Stomach (tissue), 9 donors: ENCODE data around the gene SPOCD1. TPM values are rescaled to one million over a fixed set of nuclear protein-coding genes. Genes with fewer than 3 reads are reported as not detected.

Experiments
- DNase-seq, 2 donors: peaks; one replicate each; pipeline versions ENCODE4 v3.0.0 to v3.0.0-alpha.2; 2013 to 2019
- H3K27ac ChIP-seq, 5 donors: fragments of 200-600 bp in 4 of 5; sonication (generic) in 4 of 5; one replicate each; pipeline ENCODE4 v1.5.1; 2013 to 2019; ENCODE audit warnings: mild to moderate bottlenecking in 1 of 5, moderate library complexity in 1 of 5
- H3K27me3 ChIP-seq, 3 donors: fragments of 200-600 bp; sonication (generic); one replicate each; pipeline ENCODE4 v1.5.1; 2017 to 2019; ENCODE audit warnings: mixed run types in 1 of 3
- H3K36me3 ChIP-seq, 4 donors: fragments of 200-600 bp; sonication (generic); 1 replicate in 3 of 4; 2 replicates in 1 of 4; pipeline ENCODE4 v1.5.1; 2016 to 2019
- H3K4me1 ChIP-seq, 4 donors: fragments of 200-600 bp; sonication (generic); one replicate each; pipeline ENCODE4 v1.5.1; 2016 to 2019
- H3K4me3 ChIP-seq, 4 donors: fragments of 200-600 bp; sonication (generic) in 3 of 4; one replicate each; pipeline ENCODE4 v1.5.1; 2016 to 2019; ENCODE audit warnings: mild to moderate bottlenecking in 1 of 4
- H3K9me3 ChIP-seq, 4 donors: fragments of 200-600 bp; sonication (generic); one replicate each; pipeline ENCODE4 v1.5.1; 2016 to 2019
- EP300 ChIP-seq: sonication (generic); formaldehyde crosslinking; IDR thresholded peaks from one replicate; pipeline ENCODE4 v1.6.1; 2017; ENCODE audit warnings: antibody characterized with exemption
- POLR2A ChIP-seq, 4 donors: fragments of 450-650 bp; IDR thresholded peaks; one replicate each; pipeline ENCODE4 v1.6.1; 2016; ENCODE audit warnings: antibody characterized with exemption in 4 of 4, control low read depth in 2 of 4, mild to moderate bottlenecking in 1 of 4, moderate library complexity in 1 of 4
- POLR2AphosphoS5 ChIP-seq, 3 donors: sonication (generic); formaldehyde crosslinking; IDR thresholded peaks; one replicate each; pipeline ENCODE4 v1.6.1; 2016; ENCODE audit warnings: antibody characterized with exemption in 3 of 3
- WGBS, 5 donors: extraction: QIAGEN DNeasy Blood & Tissue Kit in 3 of 5; methylation state at CpG; one replicate each; pipeline versions ENCODE4 v1.1.5 to v1.1.7; 2013 to 2018; 5-methylcytosine and 5-hydroxymethylcytosine counted together
- intact Hi-C: fragments of 100-400 bp; cut with DNase I; formaldehyde crosslinking; loops from one replicate; pipeline ENCODE4 v1.15.1; 2023; ENCODE audit warnings: low total_unique reads
- polyA plus RNA-seq, 3 donors: library from polyadenylated mRNA; stranded (reverse); fragments of 200-250 nt; gene quantifications; one replicate each; pipeline ENCODE4 v1.2.3, GENCODE V29; 2013
- total RNA-seq, 5 donors: library from RNA; depleted of rRNA; stranded (reverse); fragments of >200 nt; gene quantifications; one replicate each; pipeline versions ENCODE4 v1.1.0 to v1.2.3, GENCODE V29; 2014 to 2016
- TF ChIP-seq, protein P1 (sequence below), 7 experiments: fragments of 450-650 bp in 4 of 7; fragments of 200-600 bp in 3 of 7; sonication (generic) in 3 of 7; IDR thresholded peaks; one replicate each; pipeline ENCODE4 v1.5.1; 2016 to 2019; ENCODE audit warnings: antibody characterized with exemption in 7 of 7, control low read depth in 2 of 7, mild to moderate bottlenecking in 1 of 7
- donor health status: healthy with polysubstance abuse.
- donor health status: Bipolar disorder and iron deficiency.
- donor health status: healthy.

The SPOCD1 gene
- total and polyA plus RNA-seq, 8 donors = 0.55 to 11.1 (median 4.5) TPM; not detected in 1

DNA sequence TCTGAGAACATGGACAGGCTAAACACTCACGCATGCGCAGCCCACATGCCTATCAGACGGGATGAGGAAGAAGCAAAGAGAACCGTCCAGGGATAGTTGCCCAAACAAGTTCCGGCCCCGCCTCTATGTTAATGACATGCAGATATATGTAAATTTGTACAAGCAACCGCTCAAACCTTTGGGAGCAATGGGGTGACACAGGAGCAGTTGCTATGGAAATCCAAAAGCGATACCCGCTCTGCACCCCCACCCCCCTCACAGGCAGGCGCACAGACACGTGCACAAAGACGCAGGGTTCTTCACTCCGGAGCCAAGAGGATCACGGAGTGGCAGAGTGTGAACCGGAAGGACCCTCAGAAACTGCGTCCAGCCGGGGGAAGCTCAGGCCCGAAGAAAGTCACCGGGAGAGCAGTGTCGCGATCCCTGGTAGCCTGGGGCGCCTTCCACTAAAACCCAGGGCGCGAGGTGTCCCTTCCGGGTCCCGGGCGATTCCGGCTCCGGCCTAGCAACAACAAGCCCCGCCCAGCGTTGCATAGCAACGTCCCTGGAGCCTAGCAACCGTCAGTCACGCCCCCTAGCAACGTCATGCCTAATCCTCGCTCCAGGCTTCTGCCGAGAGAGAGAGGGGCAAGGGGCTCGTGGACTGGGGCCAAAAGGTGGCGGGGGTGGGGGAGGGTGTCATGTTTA, 27.5 kb downstream of the SPOCD1 start:
- TF ChIP-seq, protein P1, sequence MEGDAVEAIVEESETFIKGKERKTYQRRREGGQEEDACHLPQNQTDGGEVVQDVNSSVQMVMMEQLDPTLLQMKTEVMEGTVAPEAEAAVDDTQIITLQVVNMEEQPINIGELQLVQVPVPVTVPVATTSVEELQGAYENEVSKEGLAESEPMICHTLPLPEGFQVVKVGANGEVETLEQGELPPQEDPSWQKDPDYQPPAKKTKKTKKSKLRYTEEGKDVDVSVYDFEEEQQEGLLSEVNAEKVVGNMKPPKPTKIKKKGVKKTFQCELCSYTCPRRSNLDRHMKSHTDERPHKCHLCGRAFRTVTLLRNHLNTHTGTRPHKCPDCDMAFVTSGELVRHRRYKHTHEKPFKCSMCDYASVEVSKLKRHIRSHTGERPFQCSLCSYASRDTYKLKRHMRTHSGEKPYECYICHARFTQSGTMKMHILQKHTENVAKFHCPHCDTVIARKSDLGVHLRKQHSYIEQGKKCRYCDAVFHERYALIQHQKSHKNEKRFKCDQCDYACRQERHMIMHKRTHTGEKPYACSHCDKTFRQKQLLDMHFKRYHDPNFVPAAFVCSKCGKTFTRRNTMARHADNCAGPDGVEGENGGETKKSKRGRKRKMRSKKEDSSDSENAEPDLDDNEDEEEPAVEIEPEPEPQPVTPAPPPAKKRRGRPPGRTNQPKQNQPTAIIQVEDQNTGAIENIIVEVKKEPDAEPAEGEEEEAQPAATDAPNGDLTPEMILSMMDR (IDR thresholded peaks at IDR 0.05) = no peak
- TF ChIP-seq POLR2A (IDR thresholded peaks at IDR 0.05) (no peak), POLR2AphosphoS5 (IDR thresholded peaks at IDR 0.05) (peak in 2 of 3 donors; percentile 56 to 61), EP300 (no peak)
- peak overlapping the region; percentile 85 to 90 (median 85) for H3K27ac ChIP-seq
- peak; percentile 97 for DNase-seq
- no peaks in the 10 kb centered on the region for H3K9me3 ChIP-seq
- 2 to 5% (median 4%) methylated on average over 34 to 39 of the region's 39 CpGs for WGBS, 5 donors
- intact Hi-C loops = no loop called here
- peaks cover 4 to 20% (median 14%) of the 10 kb centered on the region in 4 donors for H3K4me1 ChIP-seq
- H3K27me3 ChIP-seq = no peaks in the 10 kb centered on the region
- H3K4me3 ChIP-seq = peak overlapping the region; percentile 58 to 74 (median 66)
- no peaks in the 10 kb centered on the region for H3K36me3 ChIP-seq

DNA sequence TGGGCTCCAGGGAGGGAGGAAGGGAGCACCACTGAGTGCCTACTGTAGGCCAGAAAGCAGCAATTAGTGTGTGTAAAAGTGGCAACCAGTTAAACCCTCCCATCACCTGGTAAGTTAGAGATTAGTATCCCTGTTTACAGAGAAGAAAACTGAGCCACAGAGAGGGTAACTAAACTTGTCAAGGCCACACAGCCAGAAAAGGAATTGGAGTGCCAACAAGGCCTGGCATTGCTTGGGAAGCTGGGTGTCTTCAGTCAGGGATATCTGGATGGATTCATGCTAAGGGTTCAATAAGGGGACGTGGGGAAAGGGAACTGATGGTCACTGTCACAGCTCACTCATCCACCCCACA, 28.1 kb downstream of the SPOCD1 start:
- no peak for DNase-seq

DNA sequence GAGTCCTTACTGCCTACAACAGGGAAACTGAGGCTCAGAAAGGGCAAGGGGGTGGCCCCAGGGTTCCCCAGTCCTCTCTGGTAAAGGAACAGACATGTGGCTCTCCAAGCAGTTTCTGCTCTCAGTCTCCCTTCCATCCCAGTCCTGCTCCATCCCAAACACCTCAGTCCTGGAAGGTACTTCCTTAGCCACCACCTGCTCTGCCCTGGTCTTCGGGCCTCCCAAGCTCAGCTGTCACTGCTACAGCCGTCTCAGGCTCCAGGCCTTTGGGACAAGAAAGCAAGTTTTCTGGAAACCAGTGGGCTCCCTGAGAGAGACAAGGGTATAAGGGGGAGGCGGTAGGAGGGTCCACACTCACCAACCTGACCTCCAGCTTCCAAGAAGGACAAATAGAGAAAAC, 28.6 kb downstream of the SPOCD1 start:
- H3K36me3 ChIP-seq = no peaks in the 10 kb centered on the region
- no peak for DNase-seq
- 71 to 85% (median 80%) methylated on average over 3 of the region's 3 CpGs for WGBS, 5 donors
- H3K9me3 ChIP-seq = no peaks in the 10 kb centered on the region
- H3K27me3 ChIP-seq = no peaks in the 10 kb centered on the region
- no peak overlapping the region for H3K4me3 ChIP-seq
- intact Hi-C loops = no loop called here
- no peak for TF ChIP-seq EP300
- TF ChIP-seq POLR2AphosphoS5 (IDR thresholded peaks at IDR 0.05) = no peak
- TF ChIP-seq, protein P1 (IDR thresholded peaks at IDR 0.05) = no peak
- no peak for TF ChIP-seq POLR2A (IDR thresholded peaks at IDR 0.05)
- peak overlapping the region in 3 of 5 donors; percentile 85 to 90 (median 89) for H3K27ac ChIP-seq
- H3K4me1 ChIP-seq = peaks cover 4 to 29% (median 20%) of the 10 kb centered on the region in 4 donors

More for the DNA sequence above, 28.1 kb downstream of the SPOCD1 start:
- TF ChIP-seq, protein P1 (IDR thresholded peaks at IDR 0.05) = no peak
- TF ChIP-seq EP300 (no peak), POLR2A (IDR thresholded peaks at IDR 0.05) (no peak), POLR2AphosphoS5 (IDR thresholded peaks at IDR 0.05) (no peak)
- no peaks in the 10 kb centered on the region for H3K27me3 ChIP-seq
- no peaks in the 10 kb centered on the region for H3K9me3 ChIP-seq
- peak overlapping the region in 3 of 4 donors; percentile 58 to 74 (median 65) for H3K4me3 ChIP-seq
- no peaks in the 10 kb centered on the region for H3K36me3 ChIP-seq
- 50 to 82% (median 63%) methylated on average over 1 of the region's 1 CpG for WGBS, 5 donors
- intact Hi-C loops = no loop called here
- H3K4me1 ChIP-seq = peaks cover 4 to 24% (median 16%) of the 10 kb centered on the region in 4 donors
- H3K27ac ChIP-seq = peak overlapping the region in 4 of 5 donors; percentile 85 to 90 (median 87)

DNA sequence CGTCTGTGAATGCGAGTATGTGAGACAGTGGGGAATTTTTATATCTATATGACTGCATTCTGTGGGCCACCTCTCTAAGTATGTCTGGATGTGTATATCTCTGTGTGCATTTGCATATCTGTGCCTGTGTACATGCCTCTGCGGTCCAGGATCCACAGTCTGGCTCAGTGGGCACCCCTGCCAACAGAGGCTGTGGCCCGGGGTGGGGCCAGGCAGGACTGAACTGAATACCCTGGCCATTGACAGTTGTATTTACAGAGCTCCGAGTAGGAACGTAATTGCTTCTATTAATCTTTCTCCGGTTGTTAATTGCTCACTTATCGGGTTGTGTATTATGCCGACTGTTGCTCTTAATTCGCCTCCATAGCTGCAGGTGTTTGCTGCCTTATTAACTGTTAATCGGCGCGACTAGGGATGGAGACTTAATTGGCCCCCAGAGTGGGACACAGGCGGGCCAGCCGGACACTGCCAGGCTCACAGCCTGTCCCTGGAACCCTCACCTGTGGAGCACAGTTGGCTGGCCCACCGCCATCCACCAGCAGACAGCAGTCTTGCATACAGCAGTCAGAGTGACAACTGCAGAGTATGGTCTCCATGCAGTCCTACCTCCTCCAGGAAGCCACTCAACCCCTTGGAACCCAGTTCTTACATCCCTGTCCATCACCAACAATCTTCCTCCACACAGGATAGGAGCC, 29.3 kb downstream of the SPOCD1 start:
- peak overlapping the region in 1 of 5 donors; percentile 90 for H3K27ac ChIP-seq
- no peaks in the 10 kb centered on the region for H3K36me3 ChIP-seq
- H3K27me3 ChIP-seq = no peaks in the 10 kb centered on the region
- DNase-seq = no peak
- intact Hi-C loops = no loop called here
- H3K9me3 ChIP-seq = no peaks in the 10 kb centered on the region
- no peak overlapping the region for H3K4me3 ChIP-seq
- H3K4me1 ChIP-seq = peaks cover 4 to 36% (median 26%) of the 10 kb centered on the region in 4 donors
- WGBS, 5 donors = 64 to 78% (median 67%) methylated on average over 16 of the region's 16 CpGs
- TF ChIP-seq POLR2A (IDR thresholded peaks at IDR 0.05) = no peak
- TF ChIP-seq POLR2AphosphoS5 (IDR thresholded peaks at IDR 0.05) = no peak
- TF ChIP-seq, protein P1 (IDR thresholded peaks at IDR 0.05) = no peak
- TF ChIP-seq EP300 = no peak
